Glutamatergic neuron (in vitro differentiated cells): ENCODE data around the gene TNFSF11. TPM values are rescaled to one million over a fixed set of nuclear protein-coding genes. Genes with fewer than 3 reads are reported as not detected.

Source experiments
- DNase-seq: peaks from one replicate; pipeline ENCODE4 v3.0.0; 2022
- H3K27ac Mint-ChIP-seq: one replicate; pipeline ENCODE4 v1.8.0; 2020; ENCODE audit warnings: mild to moderate bottlenecking, mixed read lengths, inconsistent platforms; ENCODE audit not compliant: unreplicated experiment
- H3K27me3 Mint-ChIP-seq: one replicate; pipeline ENCODE4 v1.8.0; 2020; ENCODE audit warnings: mild to moderate bottlenecking, moderate library complexity, mixed read lengths, inconsistent platforms; ENCODE audit not compliant: unreplicated experiment
- H3K36me3 Mint-ChIP-seq: one replicate; pipeline ENCODE4 v1.8.0; 2020; ENCODE audit warnings: mild to moderate bottlenecking, mixed read lengths, inconsistent platforms; ENCODE audit not compliant: unreplicated experiment
- H3K4me1 Mint-ChIP-seq: one replicate; pipeline ENCODE4 v1.8.0; 2020; ENCODE audit warnings: mild to moderate bottlenecking, low read depth, mixed read lengths, inconsistent platforms; ENCODE audit not compliant: unreplicated experiment
- H3K4me3 Mint-ChIP-seq: one replicate; pipeline ENCODE4 v1.8.0; 2020; ENCODE audit warnings: mild to moderate bottlenecking, mixed read lengths, inconsistent platforms; ENCODE audit not compliant: unreplicated experiment
- H3K9me3 Mint-ChIP-seq: one replicate; pipeline ENCODE4 v1.8.0; 2020; ENCODE audit warnings: mild to moderate bottlenecking, moderate library complexity, mixed read lengths, inconsistent platforms; ENCODE audit not compliant: unreplicated experiment
- total RNA-seq: library from RNA; stranded (reverse); fragmentation: NEBNext Ultra II Directional; extraction: Animal tissue kit (Norgen Biotek cat#: 25700); gene quantifications from one replicate; pipeline ENCODE4 v1.2.1, GENCODE V29; 2021; ENCODE audit not compliant: unreplicated experiment
- TF ChIP-seq, protein P1 (sequence below): fragments of 200-600 bp; sonication (generic); IDR thresholded peaks from one replicate; pipeline ENCODE4 v1.5.0; 2021; ENCODE audit not compliant: partially characterized antibody, unreplicated experiment

The TNFSF11 gene
- total RNA-seq, 1 donor from 2014 or later, result not detected

DNA sequence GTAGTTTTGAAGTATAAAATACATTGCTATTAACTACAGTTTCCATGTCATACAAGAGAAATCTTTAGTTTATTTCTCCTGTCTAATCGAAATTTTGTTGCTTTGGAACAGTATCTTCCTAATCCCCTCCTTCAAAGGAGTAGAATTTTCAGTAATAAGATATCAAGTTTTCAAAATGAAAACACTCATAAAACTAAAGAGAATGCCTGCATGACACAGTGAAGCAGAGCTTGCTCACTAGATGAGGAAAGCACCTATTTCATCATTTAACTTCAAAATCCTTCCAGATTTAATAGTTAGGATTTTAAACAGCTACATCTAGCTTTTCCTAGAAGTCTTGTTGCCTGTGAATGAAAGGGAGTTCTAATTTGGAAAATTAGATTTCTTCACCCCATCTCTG lies 80.8 kb downstream of the TNFSF11 start:
- Mint-ChIP-seq H3K27ac (no peak overlapping the region), H3K9me3 (no peaks in the 10 kb centered on the region), H3K4me1 (peaks cover 17% of the 10 kb centered on the region), H3K27me3 (no peaks in the 10 kb centered on the region), H3K36me3 (no peaks in the 10 kb centered on the region), H3K4me3 (no peak overlapping the region)
- no peak for DNase-seq
- TF ChIP-seq, protein P1, sequence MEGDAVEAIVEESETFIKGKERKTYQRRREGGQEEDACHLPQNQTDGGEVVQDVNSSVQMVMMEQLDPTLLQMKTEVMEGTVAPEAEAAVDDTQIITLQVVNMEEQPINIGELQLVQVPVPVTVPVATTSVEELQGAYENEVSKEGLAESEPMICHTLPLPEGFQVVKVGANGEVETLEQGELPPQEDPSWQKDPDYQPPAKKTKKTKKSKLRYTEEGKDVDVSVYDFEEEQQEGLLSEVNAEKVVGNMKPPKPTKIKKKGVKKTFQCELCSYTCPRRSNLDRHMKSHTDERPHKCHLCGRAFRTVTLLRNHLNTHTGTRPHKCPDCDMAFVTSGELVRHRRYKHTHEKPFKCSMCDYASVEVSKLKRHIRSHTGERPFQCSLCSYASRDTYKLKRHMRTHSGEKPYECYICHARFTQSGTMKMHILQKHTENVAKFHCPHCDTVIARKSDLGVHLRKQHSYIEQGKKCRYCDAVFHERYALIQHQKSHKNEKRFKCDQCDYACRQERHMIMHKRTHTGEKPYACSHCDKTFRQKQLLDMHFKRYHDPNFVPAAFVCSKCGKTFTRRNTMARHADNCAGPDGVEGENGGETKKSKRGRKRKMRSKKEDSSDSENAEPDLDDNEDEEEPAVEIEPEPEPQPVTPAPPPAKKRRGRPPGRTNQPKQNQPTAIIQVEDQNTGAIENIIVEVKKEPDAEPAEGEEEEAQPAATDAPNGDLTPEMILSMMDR, result no peak

DNA sequence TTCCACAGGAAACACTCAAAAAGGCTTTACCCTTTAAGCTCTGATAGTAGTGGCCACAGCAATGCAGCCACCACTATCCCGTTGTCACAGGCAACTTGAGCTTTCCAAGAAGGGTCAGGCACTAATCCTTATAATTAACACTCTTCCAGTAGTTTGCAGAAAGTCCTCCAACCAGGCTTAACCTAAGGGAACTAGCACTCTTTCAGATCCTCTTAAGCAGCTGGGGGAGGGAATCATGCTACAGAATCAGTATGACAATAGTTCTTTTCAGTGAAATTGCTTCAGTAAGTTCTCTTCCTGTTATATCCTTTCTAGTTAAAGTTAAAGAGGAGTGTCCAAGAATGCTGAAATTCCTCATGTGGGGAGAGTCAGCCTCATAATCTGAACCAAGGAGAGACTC lies 82.2 kb downstream of the TNFSF11 start:
- Mint-ChIP-seq H3K27ac (no peak overlapping the region), H3K27me3 (no peaks in the 10 kb centered on the region), H3K4me3 (no peak overlapping the region), H3K36me3 (no peaks in the 10 kb centered on the region), H3K9me3 (no peaks in the 10 kb centered on the region), H3K4me1 (peaks cover 17% of the 10 kb centered on the region)
- TF ChIP-seq, protein P1, result no peak
- DNase-seq, result no peak

DNA sequence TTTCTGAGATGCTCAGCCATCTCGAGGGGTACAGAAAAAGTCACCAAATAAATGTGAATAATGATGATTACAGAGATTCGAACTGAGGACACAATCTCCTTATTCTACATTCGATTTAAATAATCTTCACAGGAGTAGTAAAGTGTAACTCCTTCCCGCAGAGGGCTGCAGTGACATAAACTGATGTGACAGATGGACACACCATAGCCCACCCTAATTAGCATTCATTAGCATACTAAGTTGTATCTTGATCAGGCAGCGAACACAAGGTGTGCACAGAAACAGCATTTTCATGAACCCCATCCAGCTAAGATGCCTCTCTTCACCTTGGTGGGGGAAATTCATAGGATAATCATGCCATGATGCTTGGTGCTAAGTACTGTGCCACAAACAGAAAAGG lies 83.0 kb downstream of the TNFSF11 start:
- Mint-ChIP-seq H3K27me3 (no peaks in the 10 kb centered on the region), H3K9me3 (no peaks in the 10 kb centered on the region), H3K36me3 (no peaks in the 10 kb centered on the region), H3K27ac (no peak overlapping the region), H3K4me3 (peak overlapping the region; percentile 14), H3K4me1 (peaks cover 17% of the 10 kb centered on the region)
- TF ChIP-seq, protein P1, result no peak
- no peak for DNase-seq

Other genes starting within 250 kb of the TNFSF11 start
- gene FAM216B, start 207.4 kb downstream of the TNFSF11 start, total RNA-seq, result not detected